22Rv1 (cell line): Measurements from ENCODE around the gene MRAS.
"Not testable (repeated sequence)": the region's sequence is repeated elsewhere in the genome, so short reads cannot be mapped to it uniquely, and the experiment has no call there.

Experiments
- H3K27ac ChIP-seq: fragments of 450-650 bp; 2 replicates; pipeline ENCODE4 v1.5.1; 2017
- CTCF ChIP-seq: fragments of 450-650 bp; IDR thresholded peaks from 2 replicates; pipeline ENCODE4 v1.5.1; 2017; ENCODE audit warnings: mild to moderate bottlenecking
- ZFX ChIP-seq: fragments of 450-650 bp; IDR thresholded peaks from 2 replicates; pipeline ENCODE4 v1.6.1; 2017; ENCODE audit warnings: antibody characterized with exemption, borderline replicate concordance

Gene MRAS

GRCh38 chr3:138408751-138409570 lies 60.6 kb downstream of the MRAS start:
- H3K27ac ChIP-seq: no peak overlapping the region

GRCh38 chr3:138412821-138413551 lies 64.6 kb downstream of the MRAS start:
- TF ChIP-seq ZFX: no peak
- TF ChIP-seq CTCF: no peak
- H3K27ac ChIP-seq: no peak overlapping the region

More at GRCh38 chr3:138408751-138409570, 60.6 kb downstream of the MRAS start:
- TF ChIP-seq ZFX (no peak), CTCF (no peak)

GRCh38 chr3:138416236-138416635 lies 67.9 kb downstream of the MRAS start:
- H3K27ac ChIP-seq: not testable (repeated sequence)

GRCh38 chr3:138417559-138417982 lies 69.2 kb downstream of the MRAS start:
- no peak for TF ChIP-seq ZFX
- TF ChIP-seq CTCF: peak; percentile 94
- no peak overlapping the region for H3K27ac ChIP-seq

GRCh38 chr3:138418601-138419206 lies 70.3 kb downstream of the MRAS start:
- TF ChIP-seq CTCF (no peak), ZFX (no peak)
- H3K27ac ChIP-seq: no peak overlapping the region

GRCh38 chr3:138423316-138423715 lies 74.9 kb downstream of the MRAS start:
- TF ChIP-seq CTCF (no peak), ZFX (no peak)
- no peak overlapping the region for H3K27ac ChIP-seq

- no peak overlapping the region for H3K27ac ChIP-seq
- no peak for TF ChIP-seq CTCF
- no peak for TF ChIP-seq ZFX
Observed at GRCh38 chr3:138424323-138424722, 75.9 kb downstream of the MRAS start.
